GM18873 (cell line): Measurements from ENCODE around the gene HSPB6.
A peak's percentile ranks its signal among the peaks of the same experiment; 100 is the strongest.

Experiments
- ATAC-seq: cut with Tn5 transposase; IDR thresholded peaks from one replicate; pipeline ENCODE4 v1.9.1; 2021; ENCODE audit warnings: mild to moderate bottlenecking, moderate library complexity, moderate number of reproducible peaks; ENCODE audit not compliant: unreplicated experiment, low FRiP score

Gene HSPB6

GRCh38 chr19:35718345-35719041 lies 38.3 kb downstream of the HSPB6 start:
- ATAC-seq, result no peak

- ATAC-seq, result no peak
Observed at GRCh38 chr19:35717665-35718344, 39.0 kb downstream of the HSPB6 start, which contains the start of gene KMT2B. TSS of gene KMT2B (plus strand) at chr19:35718003. CDS start at chr19:35718019, 16 bp downstream.

DNA sequence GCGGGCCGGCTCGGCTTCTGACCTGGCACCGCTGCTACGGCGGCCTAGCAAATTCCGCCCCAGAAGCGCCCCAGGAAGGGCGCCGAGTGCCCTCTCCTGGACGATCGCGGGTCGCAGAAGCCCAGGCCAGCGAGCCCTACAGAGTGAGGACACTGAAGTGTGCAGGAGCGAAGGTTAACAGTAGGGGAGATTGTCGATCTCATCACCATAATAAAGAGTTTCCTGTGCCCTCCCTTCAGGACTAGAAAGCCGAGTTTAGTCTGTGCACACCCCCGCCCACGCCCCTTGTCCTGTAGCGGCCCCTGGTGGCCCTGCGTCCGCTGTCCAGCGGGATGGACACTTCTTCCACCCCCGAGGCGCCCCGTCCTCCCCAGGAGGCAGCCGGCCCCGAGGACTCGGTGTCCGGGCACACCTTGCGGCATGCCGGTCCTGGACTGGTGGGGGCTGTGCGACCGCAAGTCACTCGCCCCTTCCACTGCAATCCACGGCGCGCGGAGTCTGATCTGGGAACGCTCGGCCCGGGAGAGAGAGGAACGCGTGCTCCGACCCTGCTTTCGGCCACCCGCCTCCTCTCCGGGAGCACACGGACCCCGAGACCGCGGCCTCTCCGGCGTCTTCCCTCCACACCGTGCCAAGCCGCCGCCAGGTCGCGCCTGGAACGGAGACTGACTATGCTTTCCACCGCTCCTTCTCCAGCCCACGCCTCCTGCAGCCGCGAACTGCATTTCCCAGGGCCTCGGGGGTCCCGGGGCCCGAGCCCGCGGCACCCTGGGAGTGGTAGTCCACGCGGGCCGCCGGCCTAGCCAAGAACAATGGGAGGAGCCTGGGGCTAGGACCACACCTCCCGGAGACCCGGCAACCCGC lies 39.8 kb downstream of the HSPB6 start:
- peak; percentile 44 for ATAC-seq

DNA sequence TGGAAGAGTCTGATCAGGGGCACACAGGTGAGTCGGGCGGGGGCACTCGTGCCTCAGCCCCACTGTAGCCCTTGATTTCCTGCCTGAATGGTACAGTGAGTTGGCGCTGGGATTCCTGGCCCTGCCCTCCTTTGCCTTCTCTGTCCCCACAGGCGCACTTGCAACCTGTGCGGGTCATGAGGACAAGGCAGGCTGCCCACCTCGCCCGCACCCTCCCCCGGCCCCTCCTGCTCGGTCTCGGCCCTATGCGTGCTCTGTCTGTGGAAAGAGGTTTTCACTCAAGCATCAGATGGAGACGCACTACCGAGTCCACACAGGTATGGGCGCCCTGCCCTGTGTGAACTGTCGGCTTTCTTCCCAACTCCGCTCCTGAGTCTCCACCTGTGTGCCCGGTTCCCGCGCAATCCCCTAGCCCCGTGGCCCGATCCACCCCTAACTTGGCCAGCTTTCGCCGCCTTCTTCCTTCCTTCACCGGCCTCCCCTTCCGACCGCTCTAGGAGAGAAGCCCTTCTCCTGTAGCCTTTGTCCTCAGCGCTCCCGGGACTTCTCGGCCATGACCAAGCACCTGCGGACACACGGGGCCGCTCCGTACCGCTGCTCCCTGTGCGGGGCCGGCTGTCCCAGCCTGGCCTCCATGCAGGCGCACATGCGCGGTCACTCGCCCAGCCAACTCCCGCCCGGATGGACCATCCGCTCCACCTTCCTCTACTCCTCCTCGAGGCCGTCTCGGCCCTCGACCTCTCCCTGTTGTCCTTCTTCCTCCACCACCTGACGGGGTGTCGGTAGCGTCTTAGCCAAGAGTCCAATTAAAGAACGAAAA lies 40.6 kb downstream of the HSPB6 start:
- peak; percentile 11 for ATAC-seq

DNA sequence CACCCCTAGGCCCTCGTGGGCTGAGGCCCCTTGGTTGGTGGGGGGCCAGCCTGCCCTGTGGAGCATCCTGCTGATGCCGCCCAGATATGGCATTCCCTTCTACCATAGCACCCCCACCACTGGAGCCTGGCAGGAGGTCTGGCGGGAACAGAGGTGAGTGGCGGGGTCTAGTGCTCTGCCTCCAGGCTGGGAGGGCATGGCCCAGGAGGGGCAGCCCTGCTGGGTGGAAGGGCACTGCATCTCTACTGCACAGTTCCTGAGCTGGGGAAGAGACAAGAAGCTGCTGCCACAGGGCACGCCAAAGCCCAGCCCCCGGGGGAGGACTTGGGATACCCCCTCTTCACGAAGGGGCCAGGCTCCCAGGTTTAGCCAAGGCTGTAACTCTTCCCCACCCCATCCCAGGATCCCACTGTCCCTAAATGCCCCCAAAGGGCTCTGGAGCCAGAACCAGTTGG lies 41.4 kb downstream of the HSPB6 start:
- ATAC-seq, result no peak

DNA sequence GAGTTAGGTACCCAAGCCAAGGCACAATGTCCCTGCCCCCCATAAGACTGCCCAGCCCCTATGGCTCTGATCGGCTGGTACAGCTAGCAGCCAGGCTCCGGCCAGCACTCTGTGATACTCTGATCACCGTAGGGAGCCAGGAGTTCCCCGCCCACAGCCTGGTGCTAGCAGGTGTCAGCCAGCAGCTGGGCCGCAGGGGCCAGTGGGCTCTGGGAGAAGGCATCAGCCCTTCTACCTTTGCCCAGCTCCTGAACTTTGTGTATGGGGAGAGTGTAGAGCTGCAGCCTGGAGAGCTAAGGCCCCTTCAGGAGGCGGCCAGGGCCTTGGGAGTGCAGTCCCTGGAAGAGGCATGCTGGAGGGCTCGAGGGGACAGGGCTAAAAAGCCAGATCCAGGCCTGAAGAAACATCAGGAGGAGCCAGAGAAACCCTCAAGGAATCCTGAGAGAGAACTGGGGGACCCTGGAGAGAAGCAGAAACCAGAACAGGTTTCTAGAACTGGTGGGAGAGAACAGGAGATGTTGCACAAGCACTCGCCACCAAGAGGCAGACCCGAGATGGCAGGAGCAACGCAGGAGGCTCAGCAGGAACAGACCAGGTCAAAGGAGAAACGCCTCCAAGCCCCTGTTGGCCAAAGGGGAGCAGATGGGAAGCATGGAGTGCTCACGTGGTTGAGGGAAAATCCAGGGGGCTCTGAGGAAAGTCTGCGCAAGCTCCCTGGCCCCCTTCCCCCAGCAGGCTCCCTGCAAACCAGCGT lies 42.1 kb downstream of the HSPB6 start:
- no peak for ATAC-seq

DNA sequence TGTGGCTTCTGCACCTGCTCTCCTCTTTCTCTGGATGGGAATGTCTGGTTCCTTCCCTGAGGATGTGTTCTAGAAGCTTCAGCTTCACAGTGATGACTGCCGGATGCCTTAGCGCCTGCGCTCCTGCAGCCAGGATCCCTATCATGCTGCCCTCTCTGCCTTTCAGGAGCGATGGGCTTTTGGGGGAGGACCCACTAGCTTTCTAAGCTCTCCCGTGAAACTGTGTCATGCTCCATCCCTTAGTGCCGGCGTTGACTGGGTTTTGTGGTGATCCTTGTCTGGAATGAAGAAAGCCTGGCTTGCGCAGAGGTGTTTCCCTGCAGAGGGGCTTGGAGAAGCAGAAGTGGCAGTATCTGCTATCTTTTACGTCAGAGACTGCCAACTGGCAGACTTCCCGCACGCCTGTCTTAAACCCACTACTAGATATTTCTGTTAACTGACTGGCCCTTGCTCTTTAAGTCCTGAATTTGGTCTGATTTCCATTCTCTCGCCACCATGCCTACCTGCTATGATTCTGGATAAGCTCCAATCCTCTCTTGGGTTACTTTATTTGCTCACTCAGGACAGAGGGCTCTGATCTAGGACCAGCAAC lies 42.8 kb downstream of the HSPB6 start:
- no peak for ATAC-seq

- ATAC-seq, result no peak
Observed at GRCh38 chr19:35713506-35713850, 43.4 kb downstream of the HSPB6 start.

- no peak for ATAC-seq
Observed at GRCh38 chr19:35712567-35713505, 44.0 kb downstream of the HSPB6 start.

DNA sequence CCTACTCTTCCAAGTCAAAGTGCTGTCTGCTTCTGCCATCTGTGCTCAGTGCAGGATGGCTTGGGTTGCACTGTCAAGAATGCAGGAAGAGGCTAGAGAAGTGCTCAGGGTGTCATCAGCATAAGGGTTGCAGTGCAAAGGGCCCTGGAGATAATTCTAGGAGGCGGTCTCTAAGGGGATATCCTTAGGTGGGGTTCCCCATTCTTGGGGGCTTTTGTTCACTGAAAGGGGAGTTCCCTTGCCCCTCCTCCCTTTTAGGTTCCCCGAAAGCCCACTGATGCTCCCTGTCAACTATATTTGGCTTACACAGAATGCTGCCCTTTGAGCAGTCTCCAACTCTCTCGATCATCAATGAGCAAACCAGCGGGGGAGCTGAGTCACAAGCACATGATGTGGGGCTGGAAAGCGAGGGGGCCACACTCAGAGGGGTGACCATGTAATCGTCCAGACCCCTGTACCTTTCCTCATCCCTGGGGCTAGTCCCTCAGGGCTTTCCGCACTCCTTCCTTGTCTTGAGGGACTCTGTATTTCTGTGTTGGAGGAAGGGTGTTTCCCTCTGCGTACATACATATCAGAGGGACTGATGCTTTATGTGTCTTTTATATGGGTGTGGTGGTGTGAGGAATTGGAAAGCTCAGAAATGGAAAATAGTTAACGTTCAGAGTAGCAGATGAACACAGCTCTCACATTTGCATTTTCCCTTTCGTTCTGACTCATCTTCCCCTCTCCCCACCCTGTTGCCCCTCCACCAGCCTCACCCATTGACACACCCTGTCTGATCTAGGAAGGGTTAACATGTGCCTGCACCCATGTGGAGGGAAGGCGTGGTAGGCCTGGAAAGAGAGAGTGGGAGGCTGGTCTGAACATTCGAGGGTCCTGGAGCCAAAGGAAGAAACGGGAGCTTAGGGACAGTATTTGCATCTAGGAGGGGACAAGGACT lies 45.8 kb downstream of the HSPB6 start:
- no peak for ATAC-seq

GRCh38 chr19:35708391-35708790 lies 48.4 kb downstream of the HSPB6 start:
- no peak for ATAC-seq
